OCI-LY3 (cell line): Measurements from ENCODE around the gene PRX.

Experiments used
- EZH2phosphoT487 ChIP-seq: fragments of 200-600 bp; shearing (Covaris generic); IDR thresholded peaks from 2 replicates; pipeline ENCODE4 v1.6.1; 2018; ENCODE audit warnings: antibody characterized with exemption, mixed run types, low read depth
- TF ChIP-seq, protein P1 (sequence below): fragments of 200-600, 300-600 bp; sonication (generic); IDR thresholded peaks from 2 replicates; pipeline ENCODE4 v1.5.1; 2014; ENCODE audit warnings: antibody characterized with exemption, low read length, low read depth

DNA sequence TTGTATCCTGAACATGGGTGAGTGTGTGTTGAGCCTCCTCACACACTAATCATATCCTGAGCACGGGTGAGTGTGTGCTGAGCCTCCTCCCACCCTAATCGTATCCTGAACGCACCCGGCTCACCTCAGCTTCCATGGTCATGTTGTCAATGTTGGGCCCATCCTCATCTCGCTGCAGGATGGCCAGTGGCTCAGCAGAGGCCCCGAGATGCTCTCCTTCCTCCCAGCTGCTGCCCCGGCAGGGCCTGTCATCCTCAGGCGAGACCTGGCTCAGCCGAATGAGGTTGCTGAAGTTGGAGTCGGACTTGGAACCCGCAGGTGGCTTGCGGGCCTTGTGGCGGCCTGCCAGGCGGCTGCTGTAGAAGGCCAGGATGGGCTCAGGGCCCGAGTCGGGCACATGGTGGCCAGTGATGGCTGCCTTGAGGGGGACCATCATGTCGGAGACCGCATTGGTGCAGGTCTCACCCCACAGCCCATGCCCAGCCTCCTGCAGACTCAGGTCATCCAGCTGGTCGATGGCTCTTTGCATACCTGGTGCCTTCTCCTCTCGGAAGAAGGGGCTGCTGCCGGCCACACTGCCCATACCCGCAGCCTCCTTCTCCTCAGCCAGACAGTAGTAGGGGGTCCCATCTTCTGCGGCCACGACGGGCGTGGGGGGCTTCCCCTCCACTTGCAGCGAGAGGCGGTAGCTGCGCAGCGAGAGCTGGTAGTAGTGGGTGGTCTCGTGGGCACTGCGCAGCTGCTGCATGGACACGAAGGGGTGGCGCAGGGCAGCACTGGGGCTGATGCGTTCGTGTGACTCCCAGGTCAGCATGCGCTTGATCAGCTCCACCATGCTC, 32.8 kb downstream of the PRX start:
- TF ChIP-seq, protein P1, sequence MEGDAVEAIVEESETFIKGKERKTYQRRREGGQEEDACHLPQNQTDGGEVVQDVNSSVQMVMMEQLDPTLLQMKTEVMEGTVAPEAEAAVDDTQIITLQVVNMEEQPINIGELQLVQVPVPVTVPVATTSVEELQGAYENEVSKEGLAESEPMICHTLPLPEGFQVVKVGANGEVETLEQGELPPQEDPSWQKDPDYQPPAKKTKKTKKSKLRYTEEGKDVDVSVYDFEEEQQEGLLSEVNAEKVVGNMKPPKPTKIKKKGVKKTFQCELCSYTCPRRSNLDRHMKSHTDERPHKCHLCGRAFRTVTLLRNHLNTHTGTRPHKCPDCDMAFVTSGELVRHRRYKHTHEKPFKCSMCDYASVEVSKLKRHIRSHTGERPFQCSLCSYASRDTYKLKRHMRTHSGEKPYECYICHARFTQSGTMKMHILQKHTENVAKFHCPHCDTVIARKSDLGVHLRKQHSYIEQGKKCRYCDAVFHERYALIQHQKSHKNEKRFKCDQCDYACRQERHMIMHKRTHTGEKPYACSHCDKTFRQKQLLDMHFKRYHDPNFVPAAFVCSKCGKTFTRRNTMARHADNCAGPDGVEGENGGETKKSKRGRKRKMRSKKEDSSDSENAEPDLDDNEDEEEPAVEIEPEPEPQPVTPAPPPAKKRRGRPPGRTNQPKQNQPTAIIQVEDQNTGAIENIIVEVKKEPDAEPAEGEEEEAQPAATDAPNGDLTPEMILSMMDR, result no peak
- no peak for TF ChIP-seq EZH2phosphoT487
